GM23338 (cell line): ENCODE results near the gene KCNMA1.

Experiments
- EZH2 ChIP-seq: fragments of 200-600 bp; sonication (generic); IDR thresholded peaks from one replicate; pipeline ENCODE4 v1.8.0; 2017; ENCODE audit warnings: antibody characterized with exemption, mild to moderate bottlenecking, low read depth; ENCODE audit not compliant: unreplicated experiment
- EZH2phosphoT487 ChIP-seq: fragments of 200-600 bp; sonication (generic); IDR thresholded peaks from one replicate; pipeline ENCODE4 v1.8.1; 2018; ENCODE audit warnings: antibody characterized with exemption; ENCODE audit not compliant: unreplicated experiment
- POLR2AphosphoS5 ChIP-seq: IDR thresholded peaks from 2 replicates; pipeline ENCODE4 v1.6.1; 2016; ENCODE audit warnings: antibody characterized with exemption, low read depth
- TF ChIP-seq, protein P1 (sequence below), 2 experiments: fragments of 200-600 bp in 1 of 2; sonication (generic) in 1 of 2; conservative IDR thresholded peaks; 2 replicates each; pipeline versions ENCODE4 v1.5.1 to v1.6.1; 2016 to 2017; ENCODE audit warnings: antibody characterized with exemption in 2 of 2, low read depth in 2 of 2, mild to moderate bottlenecking in 2 of 2, moderate library complexity in 1 of 2

DNA sequence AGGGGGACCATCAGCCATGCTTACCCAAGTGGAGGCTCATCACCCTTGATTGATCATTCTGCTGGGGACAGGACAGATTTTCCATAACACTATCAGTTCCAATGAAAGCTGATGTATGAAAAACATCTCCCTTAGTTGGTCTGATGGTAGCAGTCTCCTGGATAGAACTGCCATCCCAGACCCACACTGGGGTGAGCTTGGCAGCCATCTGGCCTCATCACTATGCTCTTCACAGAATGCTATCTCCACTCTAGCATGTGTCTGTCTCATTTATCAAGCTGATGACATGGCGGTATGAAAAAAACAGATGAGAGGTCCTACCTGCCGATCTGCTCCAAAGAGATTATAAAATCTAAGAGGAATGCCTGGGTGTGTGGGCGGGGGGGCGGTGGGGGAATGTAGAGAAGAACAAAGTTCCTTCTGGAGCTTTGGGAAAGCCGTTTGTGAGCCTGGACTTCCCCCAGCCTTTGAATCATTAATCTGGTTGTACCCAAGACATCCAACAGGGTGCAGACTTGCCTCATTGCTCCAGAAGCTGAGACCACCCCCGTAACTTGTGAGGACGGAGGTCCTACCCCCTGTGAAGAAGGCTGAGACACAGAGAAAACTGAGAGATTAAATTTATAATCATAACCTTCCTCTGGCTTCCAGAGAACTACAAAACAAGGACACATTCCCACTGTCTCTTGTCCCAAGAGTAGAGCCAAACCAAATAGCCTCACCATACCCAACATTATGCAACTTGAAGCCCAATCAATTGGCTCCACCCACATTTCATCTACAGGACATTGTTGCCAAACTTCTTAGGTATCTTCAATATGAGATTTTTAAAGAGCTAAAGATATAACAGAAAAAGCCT, 340.8 kb downstream of the KCNMA1 start:
- TF ChIP-seq EZH2phosphoT487 (no peak), POLR2AphosphoS5 (no peak), EZH2 (no peak)
- TF ChIP-seq, protein P1, sequence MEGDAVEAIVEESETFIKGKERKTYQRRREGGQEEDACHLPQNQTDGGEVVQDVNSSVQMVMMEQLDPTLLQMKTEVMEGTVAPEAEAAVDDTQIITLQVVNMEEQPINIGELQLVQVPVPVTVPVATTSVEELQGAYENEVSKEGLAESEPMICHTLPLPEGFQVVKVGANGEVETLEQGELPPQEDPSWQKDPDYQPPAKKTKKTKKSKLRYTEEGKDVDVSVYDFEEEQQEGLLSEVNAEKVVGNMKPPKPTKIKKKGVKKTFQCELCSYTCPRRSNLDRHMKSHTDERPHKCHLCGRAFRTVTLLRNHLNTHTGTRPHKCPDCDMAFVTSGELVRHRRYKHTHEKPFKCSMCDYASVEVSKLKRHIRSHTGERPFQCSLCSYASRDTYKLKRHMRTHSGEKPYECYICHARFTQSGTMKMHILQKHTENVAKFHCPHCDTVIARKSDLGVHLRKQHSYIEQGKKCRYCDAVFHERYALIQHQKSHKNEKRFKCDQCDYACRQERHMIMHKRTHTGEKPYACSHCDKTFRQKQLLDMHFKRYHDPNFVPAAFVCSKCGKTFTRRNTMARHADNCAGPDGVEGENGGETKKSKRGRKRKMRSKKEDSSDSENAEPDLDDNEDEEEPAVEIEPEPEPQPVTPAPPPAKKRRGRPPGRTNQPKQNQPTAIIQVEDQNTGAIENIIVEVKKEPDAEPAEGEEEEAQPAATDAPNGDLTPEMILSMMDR (conservative IDR thresholded peaks at IDR 0.05; ENCODE audit: low read depth in 2 of 2), result peak; percentile 31 to 54; a peak in 3 of 4 replicates
